Measurements from ENCODE around the gene MAP3K9.

MAP3K9 gene

DNA sequence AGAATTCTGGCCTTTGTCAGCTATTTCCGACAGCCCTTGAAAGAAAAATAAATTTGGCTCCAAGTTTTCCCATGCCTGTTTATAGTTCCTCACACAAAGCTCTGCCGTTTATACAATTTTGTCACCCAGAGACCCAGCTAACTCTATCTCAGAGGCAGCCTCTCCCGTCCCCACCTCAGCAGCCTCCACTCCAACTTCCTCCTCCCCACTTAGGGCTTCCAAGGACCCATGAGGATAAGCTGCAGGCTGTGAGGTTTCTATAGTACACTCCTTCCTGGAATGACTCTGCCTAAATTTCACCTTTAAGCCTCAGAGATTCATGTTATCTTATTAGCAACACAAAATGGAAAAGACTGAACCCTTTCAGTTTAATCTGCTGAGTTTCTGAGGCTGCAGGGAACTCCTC is 95.8 kb downstream of the MAP3K9 start:
- no peak overlapping the region for H3K27ac ChIP-seq
- H3K4me3 ChIP-seq (ENCODE audit: low read depth, low read length), result no peak overlapping the region
- TF ChIP-seq, protein P1, sequence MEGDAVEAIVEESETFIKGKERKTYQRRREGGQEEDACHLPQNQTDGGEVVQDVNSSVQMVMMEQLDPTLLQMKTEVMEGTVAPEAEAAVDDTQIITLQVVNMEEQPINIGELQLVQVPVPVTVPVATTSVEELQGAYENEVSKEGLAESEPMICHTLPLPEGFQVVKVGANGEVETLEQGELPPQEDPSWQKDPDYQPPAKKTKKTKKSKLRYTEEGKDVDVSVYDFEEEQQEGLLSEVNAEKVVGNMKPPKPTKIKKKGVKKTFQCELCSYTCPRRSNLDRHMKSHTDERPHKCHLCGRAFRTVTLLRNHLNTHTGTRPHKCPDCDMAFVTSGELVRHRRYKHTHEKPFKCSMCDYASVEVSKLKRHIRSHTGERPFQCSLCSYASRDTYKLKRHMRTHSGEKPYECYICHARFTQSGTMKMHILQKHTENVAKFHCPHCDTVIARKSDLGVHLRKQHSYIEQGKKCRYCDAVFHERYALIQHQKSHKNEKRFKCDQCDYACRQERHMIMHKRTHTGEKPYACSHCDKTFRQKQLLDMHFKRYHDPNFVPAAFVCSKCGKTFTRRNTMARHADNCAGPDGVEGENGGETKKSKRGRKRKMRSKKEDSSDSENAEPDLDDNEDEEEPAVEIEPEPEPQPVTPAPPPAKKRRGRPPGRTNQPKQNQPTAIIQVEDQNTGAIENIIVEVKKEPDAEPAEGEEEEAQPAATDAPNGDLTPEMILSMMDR (IDR thresholded peaks at IDR 0.05), result no peak
- H2AFZ ChIP-seq, result no peak overlapping the region
- no peaks in the 10 kb centered on the region for H3K79me2 ChIP-seq
- no peak overlapping the region for H3K4me2 ChIP-seq (ENCODE audit: low read length)
- H3K4me1 ChIP-seq, result no peaks in the 10 kb centered on the region
- no peaks in the 10 kb centered on the region for H3K27me3 ChIP-seq (ENCODE audit: control insufficient read depth, insufficient read depth, low read length)
- H3K9me3 ChIP-seq (ENCODE audit: control insufficient read depth, low read length), result no peaks in the 10 kb centered on the region
- no peak overlapping the region for H3K9ac ChIP-seq
- H3K36me3 ChIP-seq (ENCODE audit: control insufficient read depth, insufficient read depth, low read length), result no peaks in the 10 kb centered on the region

DNA sequence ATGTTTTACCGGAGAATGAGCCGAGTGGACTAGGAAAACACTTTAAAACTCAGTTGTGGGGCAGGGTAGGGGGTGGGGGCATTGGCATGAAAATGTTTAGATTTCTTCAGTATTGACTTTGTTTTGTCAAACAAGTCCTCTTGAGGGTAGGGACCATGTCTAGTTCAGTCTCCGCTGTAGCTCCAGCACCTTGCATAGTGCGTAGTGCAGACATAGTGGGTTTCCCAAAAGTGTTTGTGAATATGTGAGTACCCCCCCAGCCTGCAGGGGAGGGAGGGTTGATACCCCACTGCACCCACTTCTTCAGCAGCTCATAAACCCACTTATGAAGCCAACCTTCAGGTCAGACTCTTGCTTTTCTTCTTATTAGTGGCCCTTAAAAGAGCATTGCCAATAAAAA is 96.2 kb downstream of the MAP3K9 start:
- TF ChIP-seq, protein P1 (IDR thresholded peaks at IDR 0.05), result no peak
- Histone ChIP-seq H3K9ac (no peak overlapping the region), H3K4me2 (ENCODE audit: low read length) (no peak overlapping the region), H3K27ac (no peak overlapping the region), H2AFZ (no peak overlapping the region), H3K4me1 (no peaks in the 10 kb centered on the region), H3K27me3 (ENCODE audit: control insufficient read depth, insufficient read depth, low read length) (no peaks in the 10 kb centered on the region), H3K79me2 (no peaks in the 10 kb centered on the region), H3K36me3 (ENCODE audit: control insufficient read depth, insufficient read depth, low read length) (no peaks in the 10 kb centered on the region), H3K9me3 (ENCODE audit: control insufficient read depth, low read length) (no peaks in the 10 kb centered on the region), H3K4me3 (ENCODE audit: low read depth, low read length) (no peak overlapping the region)

GRCh38 chr14:70711451-70711850 is 97.9 kb downstream of the MAP3K9 start:
- no peak overlapping the region for H3K4me3 ChIP-seq (ENCODE audit: low read depth, low read length)
- no peak overlapping the region for H3K27ac ChIP-seq
- H3K27me3 ChIP-seq (ENCODE audit: control insufficient read depth, insufficient read depth, low read length), result no peaks in the 10 kb centered on the region
- H3K4me1 ChIP-seq, result no peaks in the 10 kb centered on the region
- H3K79me2 ChIP-seq, result no peaks in the 10 kb centered on the region
- TF ChIP-seq, protein P1 (IDR thresholded peaks at IDR 0.05), result no peak
- no peak overlapping the region for H3K9ac ChIP-seq
- no peak overlapping the region for H2AFZ ChIP-seq
- no peak overlapping the region for H3K4me2 ChIP-seq (ENCODE audit: low read length)
- H3K9me3 ChIP-seq (ENCODE audit: control insufficient read depth, low read length), result no peaks in the 10 kb centered on the region
- no peaks in the 10 kb centered on the region for H3K36me3 ChIP-seq (ENCODE audit: control insufficient read depth, insufficient read depth, low read length)

GRCh38 chr14:70709726-70710382 is 99.5 kb downstream of the MAP3K9 start:
- no peaks in the 10 kb centered on the region for H3K4me1 ChIP-seq
- no peak overlapping the region for H3K27ac ChIP-seq
- H3K9ac ChIP-seq, result no peak overlapping the region
- H3K4me3 ChIP-seq (ENCODE audit: low read depth, low read length), result no peak overlapping the region
- H3K9me3 ChIP-seq (ENCODE audit: control insufficient read depth, low read length), result no peaks in the 10 kb centered on the region
- no peak overlapping the region for H3K4me2 ChIP-seq (ENCODE audit: low read length)
- no peaks in the 10 kb centered on the region for H3K27me3 ChIP-seq (ENCODE audit: control insufficient read depth, insufficient read depth, low read length)
- TF ChIP-seq, protein P1 (IDR thresholded peaks at IDR 0.05), result no peak
- H3K79me2 ChIP-seq, result no peaks in the 10 kb centered on the region
- H2AFZ ChIP-seq, result no peak overlapping the region
- no peaks in the 10 kb centered on the region for H3K36me3 ChIP-seq (ENCODE audit: control insufficient read depth, insufficient read depth, low read length)

All from parathyroid adenoma (tissue), 2 donors.